ENCODE data around the gene RPTOR. TPM values are rescaled to one million over a fixed set of nuclear protein-coding genes. Genes with fewer than 3 reads are reported as not detected.

Gene RPTOR
- polyA plus RNA-seq, 1 donor from 2014 or later: 8.0 TPM

DNA sequence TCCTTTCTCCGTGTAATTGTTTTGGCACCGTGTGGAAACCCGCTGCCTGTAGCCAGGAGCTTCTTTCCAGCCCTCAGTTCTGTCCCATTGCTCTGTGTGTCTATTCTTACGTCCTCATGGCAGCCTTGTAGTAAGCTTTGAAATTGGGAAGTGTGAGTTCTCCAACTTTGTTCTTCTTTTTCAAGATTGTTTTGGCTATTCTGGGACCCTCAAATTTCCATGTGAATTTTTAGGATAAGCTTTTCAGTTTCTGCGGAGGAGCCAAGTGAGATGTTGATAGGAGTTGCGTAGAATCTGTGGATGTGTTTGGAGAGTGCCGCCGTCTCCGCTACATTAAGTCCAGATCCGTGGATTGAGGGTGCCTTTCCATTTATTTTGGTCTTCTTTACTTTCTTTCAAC is 462.3 kb downstream of the RPTOR start (continued):
- TF ChIP-seq EZH2 (IDR thresholded peaks at IDR 0.05; ENCODE audit: borderline replicate concordance, insufficient read depth, low read length, poor library complexity, severe bottlenecking) (no peak), MXI1 (conservative IDR thresholded peaks at IDR 0.05; ENCODE audit: poor library complexity, severe bottlenecking) (no peak)

DNA sequence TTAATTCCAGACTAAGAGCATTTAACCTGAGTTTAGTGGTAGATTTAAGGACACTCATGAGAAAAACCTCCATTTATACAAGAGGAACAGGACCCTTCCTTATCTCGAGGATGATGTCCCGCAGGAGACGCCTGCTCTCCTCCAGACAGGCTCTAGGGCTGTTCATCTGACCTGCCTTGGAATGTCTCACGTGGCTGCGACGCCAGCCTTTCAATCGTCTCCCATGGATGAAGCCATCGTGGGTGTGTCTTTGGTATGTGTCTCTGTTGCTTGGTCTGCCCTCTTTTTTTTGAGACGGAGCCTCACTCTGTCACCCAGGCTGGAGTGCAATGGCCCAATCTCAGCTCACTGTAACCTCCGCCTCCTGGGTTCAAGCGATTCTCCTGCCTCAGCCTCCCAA is 463.5 kb downstream of the RPTOR start:
- Histone ChIP-seq H3K9ac (ENCODE audit: low read length) (no peak overlapping the region), H3K9me2 (ENCODE audit: insufficient read depth, low read length) (no peaks in the 10 kb centered on the region), H3K27me3 (ENCODE audit: insufficient read depth, low read depth, low read length) (peaks cover 3% of the 10 kb centered on the region), H3K9me3 (ENCODE audit: low read length) (peaks cover 4% of the 10 kb centered on the region), H3K27ac (ENCODE audit: low read length) (no peak overlapping the region), H4K20me1 (ENCODE audit: insufficient read depth) (no peaks in the 10 kb centered on the region), H2AFZ (ENCODE audit: low read depth, low read length) (no peak overlapping the region), H3K36me3 (ENCODE audit: insufficient read depth, low read length) (no peaks in the 10 kb centered on the region), H3K4me2 (ENCODE audit: low read length) (no peak overlapping the region), H3F3A (ENCODE audit: insufficient read depth, low read length, poor library complexity, severe bottlenecking) (no peaks in the 10 kb centered on the region), H3K4me3 (ENCODE audit: low read length) (no peak overlapping the region), H3K79me2 (replicated peaks; ENCODE audit: insufficient read depth, low read length) (no peaks in the 10 kb centered on the region)
- TF ChIP-seq EZH2 (IDR thresholded peaks at IDR 0.05; ENCODE audit: borderline replicate concordance, insufficient read depth, low read length, poor library complexity, severe bottlenecking) (no peak), POLR2AphosphoS5 (IDR thresholded peaks at IDR 0.05) (no peak), SMC3 (conservative IDR thresholded peaks at IDR 0.05; ENCODE audit: poor library complexity) (no peak), MXI1 (conservative IDR thresholded peaks at IDR 0.05; ENCODE audit: poor library complexity, severe bottlenecking) (no peak)
- TF ChIP-seq, protein P1, sequence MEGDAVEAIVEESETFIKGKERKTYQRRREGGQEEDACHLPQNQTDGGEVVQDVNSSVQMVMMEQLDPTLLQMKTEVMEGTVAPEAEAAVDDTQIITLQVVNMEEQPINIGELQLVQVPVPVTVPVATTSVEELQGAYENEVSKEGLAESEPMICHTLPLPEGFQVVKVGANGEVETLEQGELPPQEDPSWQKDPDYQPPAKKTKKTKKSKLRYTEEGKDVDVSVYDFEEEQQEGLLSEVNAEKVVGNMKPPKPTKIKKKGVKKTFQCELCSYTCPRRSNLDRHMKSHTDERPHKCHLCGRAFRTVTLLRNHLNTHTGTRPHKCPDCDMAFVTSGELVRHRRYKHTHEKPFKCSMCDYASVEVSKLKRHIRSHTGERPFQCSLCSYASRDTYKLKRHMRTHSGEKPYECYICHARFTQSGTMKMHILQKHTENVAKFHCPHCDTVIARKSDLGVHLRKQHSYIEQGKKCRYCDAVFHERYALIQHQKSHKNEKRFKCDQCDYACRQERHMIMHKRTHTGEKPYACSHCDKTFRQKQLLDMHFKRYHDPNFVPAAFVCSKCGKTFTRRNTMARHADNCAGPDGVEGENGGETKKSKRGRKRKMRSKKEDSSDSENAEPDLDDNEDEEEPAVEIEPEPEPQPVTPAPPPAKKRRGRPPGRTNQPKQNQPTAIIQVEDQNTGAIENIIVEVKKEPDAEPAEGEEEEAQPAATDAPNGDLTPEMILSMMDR (IDR thresholded peaks at IDR 0.05; ENCODE audit: poor library complexity, severe bottlenecking): no peak
- TF ChIP-seq, protein P2, sequence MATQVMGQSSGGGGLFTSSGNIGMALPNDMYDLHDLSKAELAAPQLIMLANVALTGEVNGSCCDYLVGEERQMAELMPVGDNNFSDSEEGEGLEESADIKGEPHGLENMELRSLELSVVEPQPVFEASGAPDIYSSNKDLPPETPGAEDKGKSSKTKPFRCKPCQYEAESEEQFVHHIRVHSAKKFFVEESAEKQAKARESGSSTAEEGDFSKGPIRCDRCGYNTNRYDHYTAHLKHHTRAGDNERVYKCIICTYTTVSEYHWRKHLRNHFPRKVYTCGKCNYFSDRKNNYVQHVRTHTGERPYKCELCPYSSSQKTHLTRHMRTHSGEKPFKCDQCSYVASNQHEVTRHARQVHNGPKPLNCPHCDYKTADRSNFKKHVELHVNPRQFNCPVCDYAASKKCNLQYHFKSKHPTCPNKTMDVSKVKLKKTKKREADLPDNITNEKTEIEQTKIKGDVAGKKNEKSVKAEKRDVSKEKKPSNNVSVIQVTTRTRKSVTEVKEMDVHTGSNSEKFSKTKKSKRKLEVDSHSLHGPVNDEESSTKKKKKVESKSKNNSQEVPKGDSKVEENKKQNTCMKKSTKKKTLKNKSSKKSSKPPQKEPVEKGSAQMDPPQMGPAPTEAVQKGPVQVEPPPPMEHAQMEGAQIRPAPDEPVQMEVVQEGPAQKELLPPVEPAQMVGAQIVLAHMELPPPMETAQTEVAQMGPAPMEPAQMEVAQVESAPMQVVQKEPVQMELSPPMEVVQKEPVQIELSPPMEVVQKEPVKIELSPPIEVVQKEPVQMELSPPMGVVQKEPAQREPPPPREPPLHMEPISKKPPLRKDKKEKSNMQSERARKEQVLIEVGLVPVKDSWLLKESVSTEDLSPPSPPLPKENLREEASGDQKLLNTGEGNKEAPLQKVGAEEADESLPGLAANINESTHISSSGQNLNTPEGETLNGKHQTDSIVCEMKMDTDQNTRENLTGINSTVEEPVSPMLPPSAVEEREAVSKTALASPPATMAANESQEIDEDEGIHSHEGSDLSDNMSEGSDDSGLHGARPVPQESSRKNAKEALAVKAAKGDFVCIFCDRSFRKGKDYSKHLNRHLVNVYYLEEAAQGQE (IDR thresholded peaks at IDR 0.05; ENCODE audit: borderline replicate concordance): no peak

DNA sequence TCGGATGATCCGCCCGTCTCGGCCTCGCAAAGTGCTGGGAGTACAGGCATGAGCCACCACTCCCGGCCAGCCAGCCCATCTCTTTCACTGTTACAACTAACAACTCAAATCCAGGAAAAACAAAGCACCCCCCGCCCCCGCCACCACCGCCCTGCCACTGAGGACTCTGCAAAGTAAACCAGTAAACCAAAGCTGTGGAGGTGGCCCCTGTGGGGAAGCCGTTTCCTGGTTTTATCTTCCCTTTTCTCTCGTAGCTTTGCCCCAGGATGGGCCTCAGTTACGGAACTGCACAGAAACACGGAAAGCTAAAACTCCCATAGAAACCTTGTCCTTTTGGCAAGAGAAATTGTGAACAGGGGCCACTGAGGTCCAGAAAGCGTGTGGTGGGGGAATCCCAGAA is 464.5 kb downstream of the RPTOR start:
- H3K9me2 ChIP-seq (ENCODE audit: insufficient read depth, low read length): no peaks in the 10 kb centered on the region
- no peak overlapping the region for H3K27ac ChIP-seq (ENCODE audit: low read length)
- no peaks in the 10 kb centered on the region for H4K20me1 ChIP-seq (ENCODE audit: insufficient read depth)
- TF ChIP-seq, protein P1 (IDR thresholded peaks at IDR 0.05; ENCODE audit: poor library complexity, severe bottlenecking): no peak
- TF ChIP-seq EP300 (conservative IDR thresholded peaks at IDR 0.05; ENCODE audit: poor library complexity, severe bottlenecking): no peak
- TF ChIP-seq, protein P2 (IDR thresholded peaks at IDR 0.05; ENCODE audit: borderline replicate concordance): no peak
- no peak for TF ChIP-seq SMC3 (conservative IDR thresholded peaks at IDR 0.05; ENCODE audit: poor library complexity)
- no peak for TF ChIP-seq TAF1 (IDR thresholded peaks at IDR 0.05; ENCODE audit: low read depth)
- no peak for TF ChIP-seq MXI1 (conservative IDR thresholded peaks at IDR 0.05; ENCODE audit: poor library complexity, severe bottlenecking)
- peaks cover 4% of the 10 kb centered on the region for H3K9me3 ChIP-seq (ENCODE audit: low read length)
- no peak overlapping the region for H3K4me3 ChIP-seq (ENCODE audit: low read length)
- no peak overlapping the region for H3K9ac ChIP-seq (ENCODE audit: low read length)
- no peak overlapping the region for H2AFZ ChIP-seq (ENCODE audit: low read depth, low read length)
- no peaks in the 10 kb centered on the region for H3K79me2 ChIP-seq (replicated peaks; ENCODE audit: insufficient read depth, low read length)
- peaks cover 3% of the 10 kb centered on the region for H3K27me3 ChIP-seq (ENCODE audit: insufficient read depth, low read depth, low read length)
- H3K36me3 ChIP-seq (ENCODE audit: insufficient read depth, low read length): no peaks in the 10 kb centered on the region
- no peak overlapping the region for H3K4me2 ChIP-seq (ENCODE audit: low read length)
- no peaks in the 10 kb centered on the region for H3F3A ChIP-seq (ENCODE audit: insufficient read depth, low read length, poor library complexity, severe bottlenecking)
